Coronary artery (tissue), 2 donors: ENCODE measurements around the gene PHETA2.

ENCODE experiments used
- DNase-seq: peaks from one replicate; pipeline ENCODE4 v3.0.0-alpha.2; 2017; ENCODE audit warnings: low spot score
- H3K27ac ChIP-seq, 2 donors: fragments of 200-600 bp; sonication (generic); one replicate each; pipeline ENCODE4 v1.5.1; 2016 to 2019
- H3K4me3 ChIP-seq: fragments of 200-600 bp; sonication (generic); 2 replicates; pipeline ENCODE4 v1.5.1; 2016; ENCODE audit warnings: mild to moderate bottlenecking, moderate library complexity
- TF ChIP-seq, protein P1 (sequence below): fragments of 200-600 bp; sonication (generic); IDR thresholded peaks from one replicate; pipeline ENCODE4 v1.5.1; 2019; ENCODE audit warnings: antibody characterized with exemption

PHETA2 gene

DNA sequence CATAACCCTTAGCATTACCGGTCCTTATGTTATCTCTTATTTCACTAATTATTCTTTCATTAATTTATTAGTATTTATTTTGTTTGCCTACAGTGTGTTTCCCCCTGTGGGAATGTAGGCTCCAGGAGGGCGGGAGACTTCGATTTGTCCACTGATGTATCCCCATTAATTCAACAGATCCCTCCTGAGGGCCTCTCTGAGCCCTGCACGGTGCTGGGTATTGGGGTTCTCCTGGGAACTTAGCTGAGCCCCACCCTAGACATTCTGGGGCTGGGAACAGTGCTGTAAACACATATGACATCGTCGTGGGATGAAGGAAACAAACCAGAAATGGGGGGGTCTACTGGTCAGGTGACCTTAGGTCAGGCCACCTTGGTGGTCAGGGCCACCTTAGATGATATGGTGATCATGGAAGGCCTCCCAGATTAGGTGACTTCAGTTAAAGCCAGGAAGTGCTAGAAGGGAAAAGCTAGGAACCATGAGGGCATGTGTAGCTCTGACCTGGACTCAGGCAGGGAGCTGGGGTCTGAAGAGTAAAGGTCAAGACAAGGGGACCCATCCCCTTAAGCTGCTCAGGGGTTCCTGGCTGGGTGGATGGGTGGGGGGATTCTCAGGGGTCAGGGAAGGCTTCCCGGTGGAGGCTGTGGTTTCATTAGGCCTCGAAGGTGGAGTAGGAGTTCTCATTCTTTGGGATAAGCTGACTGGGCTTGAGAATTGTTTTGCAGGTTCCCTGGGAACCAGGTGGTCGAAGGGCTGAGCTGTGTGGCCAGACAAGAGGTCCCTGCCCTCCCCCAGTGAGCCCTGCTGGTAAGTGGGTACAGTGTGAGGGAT, 1.0 kb downstream of the PHETA2 start:
- no peak for DNase-seq
- Histone ChIP-seq H3K4me3 (peak overlapping the region; percentile 78), H3K27ac (peak overlapping the region; percentile 89 to 97)
- TF ChIP-seq, protein P1, sequence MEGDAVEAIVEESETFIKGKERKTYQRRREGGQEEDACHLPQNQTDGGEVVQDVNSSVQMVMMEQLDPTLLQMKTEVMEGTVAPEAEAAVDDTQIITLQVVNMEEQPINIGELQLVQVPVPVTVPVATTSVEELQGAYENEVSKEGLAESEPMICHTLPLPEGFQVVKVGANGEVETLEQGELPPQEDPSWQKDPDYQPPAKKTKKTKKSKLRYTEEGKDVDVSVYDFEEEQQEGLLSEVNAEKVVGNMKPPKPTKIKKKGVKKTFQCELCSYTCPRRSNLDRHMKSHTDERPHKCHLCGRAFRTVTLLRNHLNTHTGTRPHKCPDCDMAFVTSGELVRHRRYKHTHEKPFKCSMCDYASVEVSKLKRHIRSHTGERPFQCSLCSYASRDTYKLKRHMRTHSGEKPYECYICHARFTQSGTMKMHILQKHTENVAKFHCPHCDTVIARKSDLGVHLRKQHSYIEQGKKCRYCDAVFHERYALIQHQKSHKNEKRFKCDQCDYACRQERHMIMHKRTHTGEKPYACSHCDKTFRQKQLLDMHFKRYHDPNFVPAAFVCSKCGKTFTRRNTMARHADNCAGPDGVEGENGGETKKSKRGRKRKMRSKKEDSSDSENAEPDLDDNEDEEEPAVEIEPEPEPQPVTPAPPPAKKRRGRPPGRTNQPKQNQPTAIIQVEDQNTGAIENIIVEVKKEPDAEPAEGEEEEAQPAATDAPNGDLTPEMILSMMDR: no peak

DNA sequence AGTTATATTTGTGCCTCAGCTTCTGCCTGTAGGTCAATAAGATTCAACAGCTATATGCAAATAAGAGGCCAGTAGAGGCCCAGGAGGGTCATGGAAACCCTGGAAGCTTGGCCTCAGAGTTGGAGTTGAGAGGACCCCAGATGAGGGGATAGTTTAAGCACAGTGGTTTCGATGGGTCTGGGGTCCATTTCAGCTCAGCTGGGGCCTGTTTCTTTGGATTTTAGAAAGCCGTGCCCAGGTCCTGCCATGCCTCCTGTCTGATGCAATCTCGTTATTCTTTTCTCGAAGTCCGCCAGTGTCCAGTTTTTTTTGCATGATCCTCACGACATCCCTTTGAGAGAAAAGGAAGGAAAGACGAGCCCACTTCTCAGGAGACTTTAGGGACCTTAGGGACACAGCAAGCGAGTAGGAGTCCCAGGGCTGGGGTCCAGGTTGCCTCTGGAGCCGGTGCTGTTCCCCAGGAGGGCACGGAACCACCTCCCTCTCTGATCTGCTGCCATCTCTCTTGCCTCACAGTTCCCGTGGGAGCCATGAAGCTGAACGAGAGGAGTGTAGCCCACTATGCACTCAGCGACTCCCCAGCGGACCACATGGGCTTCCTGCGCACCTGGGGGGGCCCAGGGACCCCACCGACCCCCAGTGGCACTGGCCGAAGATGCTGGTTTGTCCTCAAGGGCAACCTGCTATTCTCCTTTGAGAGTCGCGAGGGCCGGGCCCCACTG, 2.9 kb downstream of the PHETA2 start:
- Histone ChIP-seq H3K4me3 (no peak overlapping the region), H3K27ac (no peak overlapping the region)
- DNase-seq: peak; percentile 52
- TF ChIP-seq, protein P1: no peak

DNA sequence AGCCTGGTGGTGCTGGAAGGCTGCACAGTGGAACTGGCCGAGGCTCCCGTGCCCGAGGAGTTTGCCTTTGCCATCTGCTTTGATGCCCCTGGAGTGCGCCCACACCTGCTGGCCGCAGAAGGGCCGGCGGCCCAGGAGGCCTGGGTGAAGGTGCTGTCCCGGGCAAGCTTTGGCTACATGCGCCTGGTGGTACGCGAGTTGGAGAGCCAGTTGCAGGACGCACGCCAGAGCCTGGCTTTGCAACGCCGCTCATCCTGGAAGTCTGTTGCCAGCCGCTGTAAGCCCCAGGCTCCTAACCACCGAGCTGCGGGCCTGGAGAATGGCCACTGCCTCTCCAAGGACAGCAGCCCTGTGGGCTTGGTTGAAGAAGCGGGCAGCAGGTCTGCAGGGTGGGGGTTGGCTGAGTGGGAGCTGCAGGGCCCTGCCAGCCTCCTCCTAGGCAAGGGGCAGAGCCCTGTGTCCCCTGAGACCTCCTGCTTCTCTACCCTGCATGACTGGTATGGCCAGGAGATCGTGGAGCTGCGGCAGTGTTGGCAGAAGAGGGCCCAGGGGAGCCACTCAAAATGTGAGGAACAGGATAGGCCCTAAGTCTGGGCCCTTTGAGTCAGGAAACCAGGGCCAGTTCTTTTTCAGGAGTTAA, 3.6 kb downstream of the PHETA2 start:
- DNase-seq: peak; percentile 76
- TF ChIP-seq, protein P1: no peak
- Histone ChIP-seq H3K4me3 (no peak overlapping the region), H3K27ac (peak overlapping the region; percentile 95 to 98)

DNA sequence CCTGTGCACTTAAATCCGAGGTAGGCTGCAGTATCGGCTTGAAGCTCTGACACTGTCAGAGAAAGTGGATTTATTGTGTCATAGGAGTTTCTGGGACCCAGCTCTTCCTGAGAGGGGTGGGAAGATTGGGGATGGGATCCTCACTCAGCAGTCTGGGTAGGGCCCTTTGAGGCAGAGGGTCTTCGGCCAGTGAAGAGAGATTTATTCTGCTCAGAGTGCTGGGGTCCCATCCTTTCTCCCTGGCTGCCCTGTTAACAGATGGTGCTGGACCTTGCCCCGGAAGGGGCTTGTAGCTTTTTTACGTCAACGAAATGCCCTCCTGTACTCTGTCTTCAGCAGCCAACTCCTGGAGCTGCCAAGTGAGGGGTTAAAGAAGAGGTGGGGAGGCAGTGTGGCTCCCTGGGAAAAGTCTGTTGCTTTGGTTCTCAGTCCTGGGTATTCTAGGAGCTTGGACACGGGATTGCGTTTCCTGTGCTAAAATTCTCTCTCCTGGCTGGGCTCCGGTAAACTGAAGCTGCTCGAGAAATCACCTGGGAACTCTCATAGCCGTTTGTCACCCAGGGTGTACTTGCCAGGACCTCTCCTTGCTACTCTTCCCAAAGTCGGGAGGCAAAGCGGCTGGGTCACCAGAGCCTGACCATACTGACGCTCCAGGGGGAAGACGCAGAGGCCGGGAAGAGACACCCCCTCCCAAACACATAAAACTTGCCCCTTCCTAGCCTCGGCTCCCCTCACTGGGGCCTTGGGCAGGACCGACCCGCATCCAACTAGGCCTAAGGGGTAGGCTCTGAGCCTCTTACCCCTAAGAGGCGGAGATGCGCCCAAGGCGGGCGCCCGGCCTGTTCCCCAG, 4.6 kb downstream of the PHETA2 start:
- no peak for DNase-seq
- Histone ChIP-seq H3K27ac (peak overlapping the region; percentile 95 to 98), H3K4me3 (peak overlapping the region; percentile 87)
- TF ChIP-seq, protein P1: no peak

DNA sequence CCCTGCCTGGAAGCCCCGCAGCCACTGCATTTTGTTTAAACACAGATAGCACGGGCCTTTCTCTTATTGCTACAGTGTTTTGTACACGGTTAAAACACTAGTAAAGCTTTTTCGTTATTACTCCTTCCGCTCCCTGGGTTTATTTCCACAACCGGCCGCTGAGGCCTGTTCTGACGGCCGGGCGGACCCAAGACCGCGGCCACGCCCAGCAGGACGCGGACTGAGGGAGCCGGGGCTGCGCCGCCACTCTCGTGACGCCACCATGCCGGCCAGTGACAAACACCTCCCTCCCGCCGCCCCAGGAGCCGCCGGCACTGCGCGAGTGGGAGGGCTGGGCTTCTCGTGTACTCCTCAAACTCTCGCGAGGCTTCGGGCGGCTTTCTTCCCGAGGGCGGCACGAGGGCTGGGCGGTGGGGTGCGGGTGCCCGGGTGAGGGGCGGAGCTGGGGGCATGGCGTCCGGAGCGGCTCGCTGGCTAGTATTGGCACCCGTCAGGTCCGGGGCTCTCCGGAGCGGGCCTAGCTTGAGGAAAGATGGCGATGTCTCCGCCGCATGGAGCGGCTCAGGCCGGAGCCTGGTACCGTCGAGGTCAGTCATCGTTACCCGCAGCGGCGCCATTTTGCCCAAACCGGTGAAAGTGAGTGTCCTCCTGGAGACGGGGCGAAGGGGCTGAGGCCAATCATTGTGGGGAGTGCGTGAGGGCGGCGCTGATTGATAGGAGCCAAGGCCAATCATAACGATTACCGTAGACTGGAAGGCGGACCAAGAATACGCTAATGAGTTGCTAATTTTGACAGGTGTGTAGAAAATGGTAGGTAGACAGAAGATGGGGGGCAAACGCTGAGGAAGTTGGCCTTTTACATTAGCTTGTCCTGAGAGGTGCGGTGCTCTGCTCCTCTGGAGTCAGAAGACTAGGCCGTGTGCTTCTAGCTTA, 5.5 kb downstream of the PHETA2 start, which contains the start of gene SMDT1:
Gene SMDT1 (plus strand): TSS at position 382 of the 933 bp plus-strand sequence. CDS start 69 bp downstream, at position 451.
- TF ChIP-seq, protein P1: no peak
- peak within 1 kb of the TSS; percentile 95 to 98 for H3K27ac ChIP-seq
- H3K4me3 ChIP-seq: peak within 1 kb of the TSS; percentile 87
- peak; percentile 99 for DNase-seq
